HEK293 (cell line): ENCODE data around the gene ABLIM3.
"Not testable (repeated sequence)": the region's sequence is repeated elsewhere in the genome, so short reads cannot be mapped to it uniquely, and the experiment has no call there.

Experiments
- CTCF ChIA-PET: fragments of 350-600 bp; formaldehyde crosslinking; extraction: SDS; loops from one replicate; lab custom pipeline; 2021; ENCODE audit warnings: antibody characterized with exemption; lab: Yijun Ruan, JAX
- POLR2A ChIA-PET: fragments of 300-600 bp; formaldehyde crosslinking; extraction: SDS; loops from one replicate; lab custom pipeline; 2020; ENCODE audit warnings: antibody characterized with exemption, inconsistent platforms; lab: Yijun Ruan, JAX
- H3K27ac ChIP-seq: fragments of 200-500 bp; sonication (Bioruptor generic); 2 replicates; pipeline ENCODE4 v1.5.1; 2014; ENCODE audit warnings: low read depth, low read length, control low read depth, inconsistent platforms; ENCODE audit errors: extremely low read depth
- H3K36me3 ChIP-seq, 2 experiments: fragments of 200-500 bp in 1 of 2; sonication (Bioruptor generic) in 1 of 2; 1 replicate in 1 of 2; 2 replicates in 1 of 2; pipeline ENCODE4 v1.5.1; 2014 to 2017; ENCODE audit warnings: inconsistent platforms in 2 of 2, low read length in 2 of 2; ENCODE audit not compliant: control insufficient read depth in 2 of 2, insufficient read depth in 1 of 2
- H3K4me1 ChIP-seq: fragments of 200-500 bp; sonication (Bioruptor generic); 2 replicates; pipeline ENCODE4 v1.5.1; 2014; ENCODE audit warnings: mild to moderate bottlenecking, low read length, inconsistent platforms; ENCODE audit not compliant: control insufficient read depth, insufficient read depth
- H3K4me3 ChIP-seq: 2 replicates; pipeline ENCODE4 v1.5.1; 2011; ENCODE audit warnings: low read depth, mild to moderate bottlenecking, control low read depth, low read length, moderate library complexity
- H3K9me3 ChIP-seq: fragments of 200-500 bp; sonication (Bioruptor generic); 2 replicates; pipeline ENCODE4 v1.5.1; 2014; ENCODE audit warnings: low read depth, low read length, inconsistent platforms; ENCODE audit not compliant: control insufficient read depth, insufficient read depth
- ATF2 ChIP-seq: fragments of 450-650 bp; formaldehyde crosslinking; IDR thresholded peaks from 2 replicates; pipeline ENCODE4 v1.5.1; 2016; ENCODE audit warnings: missing biosample characterization, missing genetic modification characterization, low read depth
- EGR2 ChIP-seq: fragments of 450-650 bp; formaldehyde crosslinking; IDR thresholded peaks from 2 replicates; pipeline ENCODE4 v1.5.1; 2016; ENCODE audit warnings: low read depth, missing biosample characterization, missing genetic modification characterization
- GLIS1 ChIP-seq: fragments of 450-650 bp; formaldehyde crosslinking; IDR thresholded peaks from 2 replicates; pipeline ENCODE4 v1.5.1; 2016; ENCODE audit warnings: missing biosample characterization, missing genetic modification characterization
- GLIS2 ChIP-seq: fragments of 450-650 bp; formaldehyde crosslinking; IDR thresholded peaks from 2 replicates; pipeline ENCODE4 v1.5.1; 2016; ENCODE audit warnings: missing biosample characterization, missing genetic modification characterization
- KLF8 ChIP-seq: fragments of 450-650 bp; formaldehyde crosslinking; IDR thresholded peaks from 2 replicates; pipeline ENCODE4 v1.5.1; 2016; ENCODE audit warnings: missing biosample characterization, missing genetic modification characterization
- SCRT1 ChIP-seq: fragments of 450-650 bp; formaldehyde crosslinking; IDR thresholded peaks from 2 replicates; pipeline ENCODE4 v1.5.1; 2016; ENCODE audit warnings: missing biosample characterization, missing genetic modification characterization, borderline replicate concordance
- SP2 ChIP-seq: fragments of 450-650 bp; formaldehyde crosslinking; IDR thresholded peaks from 2 replicates; pipeline ENCODE4 v1.5.1; 2016; ENCODE audit warnings: missing biosample characterization, missing genetic modification characterization
- SP3 ChIP-seq: fragments of 450-650 bp; formaldehyde crosslinking; IDR thresholded peaks from 2 replicates; pipeline ENCODE4 v1.5.1; 2016; ENCODE audit warnings: missing biosample characterization, missing genetic modification characterization
- SP7 ChIP-seq: fragments of 450-650 bp; formaldehyde crosslinking; IDR thresholded peaks from 2 replicates; pipeline ENCODE4 v1.5.1; 2016; ENCODE audit warnings: missing biosample characterization, missing genetic modification characterization
- ZBTB1 ChIP-seq: fragments of 450-650 bp; formaldehyde crosslinking; IDR thresholded peaks from 2 replicates; pipeline ENCODE4 v1.5.1; 2016; ENCODE audit warnings: missing biosample characterization, missing genetic modification characterization
- ZBTB11 ChIP-seq: fragments of 450-650 bp; formaldehyde crosslinking; conservative IDR thresholded peaks from 2 replicates; pipeline ENCODE4 v1.5.1; 2016; ENCODE audit warnings: low read depth, missing biosample characterization, missing genetic modification characterization
- ZBTB17 ChIP-seq: fragments of 450-650 bp; formaldehyde crosslinking; IDR thresholded peaks from 2 replicates; pipeline ENCODE4 v1.5.1; 2016; ENCODE audit warnings: missing biosample characterization, missing genetic modification characterization
- ZBTB20 ChIP-seq: fragments of 450-650 bp; formaldehyde crosslinking; IDR thresholded peaks from 2 replicates; pipeline ENCODE4 v1.5.1; 2016; ENCODE audit warnings: missing biosample characterization, missing genetic modification characterization
- ZBTB26 ChIP-seq: fragments of 450-650 bp; formaldehyde crosslinking; optimal IDR thresholded peaks from 2 replicates; pipeline ENCODE3; 2016; ENCODE audit warnings: missing biosample characterization, mild to moderate bottlenecking, missing genetic modification characterization
- ZBTB48 ChIP-seq: fragments of 450-650 bp; formaldehyde crosslinking; IDR thresholded peaks from 2 replicates; pipeline ENCODE4 v1.5.1; 2016; ENCODE audit warnings: missing biosample characterization, missing genetic modification characterization
- ZBTB8A ChIP-seq: fragments of 450-650 bp; formaldehyde crosslinking; IDR thresholded peaks from 2 replicates; pipeline ENCODE4 v1.5.1; 2016; ENCODE audit warnings: missing biosample characterization, missing genetic modification characterization
- ZFHX2 ChIP-seq: fragments of 450-650 bp; formaldehyde crosslinking; conservative IDR thresholded peaks from 2 replicates; pipeline ENCODE4 v1.5.1; 2016; ENCODE audit warnings: missing biosample characterization, missing genetic modification characterization
- ZFP37 ChIP-seq: fragments of 450-650 bp; formaldehyde crosslinking; IDR thresholded peaks from 2 replicates; pipeline ENCODE4 v1.5.1; 2016; ENCODE audit warnings: missing biosample characterization, missing genetic modification characterization
- ZIC2 ChIP-seq: fragments of 450-650 bp; formaldehyde crosslinking; IDR thresholded peaks from 2 replicates; pipeline ENCODE4 v1.5.1; 2016; ENCODE audit warnings: missing biosample characterization, missing genetic modification characterization
- ZNF133 ChIP-seq: fragments of 450-650 bp; formaldehyde crosslinking; IDR thresholded peaks from 2 replicates; pipeline ENCODE4 v1.5.1; 2016; ENCODE audit warnings: missing biosample characterization, missing genetic modification characterization
- ZNF341 ChIP-seq: fragments of 450-650 bp; formaldehyde crosslinking; IDR thresholded peaks from 2 replicates; pipeline ENCODE4; 2016; ENCODE audit warnings: low read depth, missing biosample characterization, missing genetic modification characterization
- ZNF394 ChIP-seq: fragments of 450-650 bp; formaldehyde crosslinking; IDR thresholded peaks from 2 replicates; pipeline ENCODE4 v1.5.1; 2016; ENCODE audit warnings: missing biosample characterization, missing genetic modification characterization, mild to moderate bottlenecking, moderate library complexity, borderline replicate concordance
- ZNF423 ChIP-seq: fragments of 450-650 bp; formaldehyde crosslinking; IDR thresholded peaks from 2 replicates; pipeline ENCODE4 v1.5.1; 2016; ENCODE audit warnings: missing biosample characterization, missing genetic modification characterization
- ZNF549 ChIP-seq: fragments of 450-650 bp; IDR thresholded peaks from 2 replicates; pipeline ENCODE4 v1.5.1; 2018; ENCODE audit warnings: missing biosample characterization, missing genetic modification characterization, mild to moderate bottlenecking, inconsistent platforms, moderate library complexity
- ZNF610 ChIP-seq: fragments of 450-650 bp; formaldehyde crosslinking; IDR thresholded peaks from 2 replicates; pipeline ENCODE4 v1.5.1; 2016; ENCODE audit warnings: missing biosample characterization, missing genetic modification characterization, borderline replicate concordance
- ZSCAN30 ChIP-seq: fragments of 450-650 bp; IDR thresholded peaks from 2 replicates; pipeline ENCODE4 v1.5.1; 2018; ENCODE audit warnings: missing biosample characterization, mild to moderate bottlenecking, missing genetic modification characterization, moderate library complexity
- TF ChIP-seq, protein P1 (sequence below): fragments of 450-650 bp; formaldehyde crosslinking; IDR thresholded peaks from 2 replicates; pipeline ENCODE4 v1.5.1; 2016; ENCODE audit warnings: missing biosample characterization, missing genetic modification characterization

ABLIM3 gene

GRCh38 chr5:149271716-149272563 lies 130.6 kb downstream of the ABLIM3 start, which contains the start of gene AFAP1L1 (continued):
- TF ChIP-seq ZBTB1 (0 out of 2 replicates have a peak, but pooled peaks have one; percentile 14), SP3 (tag by site-specific recombination) (peak; percentile 68), ZBTB11 (peak; percentile 95), ZNF394 (tag by site-specific recombination) (peak; percentile 45; the same call in 1 of the 2 replicates), ZBTB17 (tag by site-specific recombination) (peak; percentile 70), ZFP37 (peak; percentile 72), ZNF610 (tag by site-specific recombination) (peak; percentile 97), ATF2 (tag by site-specific recombination) (no peak), ZSCAN30 (tag by site-specific recombination) (0 out of 2 replicates have a peak, but pooled peaks have one; percentile 3), GLIS2 (tag by site-specific recombination) (peak; percentile 62), EGR2 (tag by site-specific recombination) (peak; percentile 41; the same call in 1 of the 2 replicates), ZBTB20 (peak; percentile 26; the same call in 1 of the 2 replicates), SP2 (tag by site-specific recombination) (peak; percentile 72), ZBTB48 (tag by site-specific recombination) (peak; percentile 91; the same call in 1 of the 2 replicates), SP7 (tag by site-specific recombination) (0 out of 2 replicates have a peak, but pooled peaks have one; percentile 31), ZNF341 (tag by site-specific recombination) (peak; percentile 71), SCRT1 (0 out of 2 replicates have a peak, but pooled peaks have one; percentile 22), ZBTB8A (tag by site-specific recombination) (no peak), ZFHX2 (peak; percentile 54), KLF8 (tag by site-specific recombination) (no peak), ZNF549 (tag by site-specific recombination) (peak; percentile 56), ZIC2 (tag by site-specific recombination) (peak; percentile 86), ZNF423 (tag by site-specific recombination) (peak; percentile 83), ZNF133 (tag by site-specific recombination) (no peak), ZBTB26 (tag by site-specific recombination) (peak; percentile 60), GLIS1 (tag by site-specific recombination) (peak; percentile 83)
- TF ChIP-seq, protein P1, sequence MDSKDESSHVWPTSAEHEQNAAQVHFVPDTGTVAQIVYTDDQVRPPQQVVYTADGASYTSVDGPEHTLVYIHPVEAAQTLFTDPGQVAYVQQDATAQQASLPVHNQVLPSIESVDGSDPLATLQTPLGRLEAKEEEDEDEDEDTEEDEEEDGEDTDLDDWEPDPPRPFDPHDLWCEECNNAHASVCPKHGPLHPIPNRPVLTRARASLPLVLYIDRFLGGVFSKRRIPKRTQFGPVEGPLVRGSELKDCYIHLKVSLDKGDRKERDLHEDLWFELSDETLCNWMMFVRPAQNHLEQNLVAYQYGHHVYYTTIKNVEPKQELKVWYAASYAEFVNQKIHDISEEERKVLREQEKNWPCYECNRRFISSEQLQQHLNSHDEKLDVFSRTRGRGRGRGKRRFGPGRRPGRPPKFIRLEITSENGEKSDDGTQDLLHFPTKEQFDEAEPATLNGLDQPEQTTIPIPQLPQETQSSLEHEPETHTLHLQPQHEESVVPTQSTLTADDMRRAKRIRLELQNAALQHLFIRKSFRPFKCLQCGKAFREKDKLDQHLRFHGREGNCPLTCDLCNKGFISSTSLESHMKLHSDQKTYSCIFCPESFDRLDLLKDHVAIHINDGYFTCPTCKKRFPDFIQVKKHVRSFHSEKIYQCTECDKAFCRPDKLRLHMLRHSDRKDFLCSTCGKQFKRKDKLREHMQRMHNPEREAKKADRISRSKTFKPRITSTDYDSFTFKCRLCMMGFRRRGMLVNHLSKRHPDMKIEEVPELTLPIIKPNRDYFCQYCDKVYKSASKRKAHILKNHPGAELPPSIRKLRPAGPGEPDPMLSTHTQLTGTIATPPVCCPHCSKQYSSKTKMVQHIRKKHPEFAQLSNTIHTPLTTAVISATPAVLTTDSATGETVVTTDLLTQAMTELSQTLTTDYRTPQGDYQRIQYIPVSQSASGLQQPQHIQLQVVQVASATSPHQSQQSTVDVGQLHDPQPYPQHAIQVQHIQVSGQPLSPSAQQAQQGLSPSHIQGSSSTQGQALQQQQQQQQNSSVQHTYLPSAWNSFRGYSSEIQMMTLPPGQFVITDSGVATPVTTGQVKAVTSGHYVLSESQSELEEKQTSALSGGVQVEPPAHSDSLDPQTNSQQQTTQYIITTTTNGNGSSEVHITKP (tag by site-specific recombination) = peak; percentile 85

DNA sequence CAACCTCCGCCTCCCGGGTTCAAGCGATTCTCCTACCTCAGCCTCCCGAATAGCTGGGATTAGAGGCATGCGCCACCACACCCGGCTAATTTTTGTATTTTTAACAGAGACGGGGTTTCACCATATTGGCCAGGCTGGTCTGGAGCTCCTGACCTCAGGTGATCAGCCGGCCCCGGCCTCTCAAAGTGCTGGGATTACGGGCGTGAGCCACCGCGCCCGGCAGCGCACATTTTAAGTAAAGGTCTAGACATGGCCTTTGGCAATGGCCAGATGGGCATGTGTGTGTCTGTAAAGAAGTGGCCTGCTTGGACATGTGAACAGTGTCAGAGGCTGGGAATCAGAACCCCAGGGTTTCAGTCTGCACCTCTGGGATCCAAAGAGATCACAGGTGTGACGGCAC lies 131.5 kb downstream of the ABLIM3 start:
- H3K4me1 ChIP-seq, H3K4me3 ChIP-seq, H3K36me3 ChIP-seq, H3K27ac ChIP-seq, H3K9me3 ChIP-seq: not testable (repeated sequence)
- POLR2A ChIA-PET = interaction anchor here (0.7 to 0.9 kb wide), 2 partner anchors 47 to 197 kb away, joined by 3 read pairs; no protein-coding TSS in a partner anchor
- CTCF ChIA-PET = interaction anchor here (0.7 to 1.3 kb wide), 3 partner anchors 17 to 173 kb away, joined by 3 to 5 read pairs (median 3); partner anchors contain the start of gene PCYOX1L
